ENCODE data around the gene ITFG2.

Gene ITFG2

GRCh38 chr12:2795291-2796186 is 16.9 kb upstream of the ITFG2 start:
- no peak for FAIRE-seq

- no peak for FAIRE-seq
Observed at GRCh38 chr12:2796187-2796666, 16.2 kb upstream of the ITFG2 start.

- no peak for FAIRE-seq
Observed at GRCh38 chr12:2797721-2798418, 14.6 kb upstream of the ITFG2 start.

GRCh38 chr12:2800046-2800570 is 12.4 kb upstream of the ITFG2 start:
- no peak for FAIRE-seq

- FAIRE-seq: no peak
Observed at GRCh38 chr12:2801044-2801783, 11.3 kb upstream of the ITFG2 start.

GRCh38 chr12:2803635-2804392 is 8.7 kb upstream of the ITFG2 start:
- no peak for FAIRE-seq

- no peak for FAIRE-seq
Observed at GRCh38 chr12:2804393-2805142, 7.9 kb upstream of the ITFG2 start.

GRCh38 chr12:2805143-2805520 is 7.3 kb upstream of the ITFG2 start:
- FAIRE-seq: no peak

GRCh38 chr12:2806700-2807099 is 5.8 kb upstream of the ITFG2 start:
- FAIRE-seq: no peak

- FAIRE-seq: no peak
Observed at GRCh38 chr12:2811801-2812200, 667 bp upstream of the ITFG2 start.

- FAIRE-seq: no peak
Observed at GRCh38 chr12:2813214-2814185, 1.0 kb downstream of the ITFG2 start.

GRCh38 chr12:2819810-2820209 is 7.3 kb downstream of the ITFG2 start:
- FAIRE-seq: no peak

- FAIRE-seq: no peak
Observed at GRCh38 chr12:2820432-2820831, 8.0 kb downstream of the ITFG2 start.

- FAIRE-seq: no peak
Observed at GRCh38 chr12:2823483-2823882, 11.0 kb downstream of the ITFG2 start.

GRCh38 chr12:2824541-2824940 is 12.1 kb downstream of the ITFG2 start:
- FAIRE-seq: no peak

GRCh38 chr12:2825132-2825531 is 12.7 kb downstream of the ITFG2 start:
- FAIRE-seq: no peak

GRCh38 chr12:2826036-2826435 is 13.6 kb downstream of the ITFG2 start:
- no peak for FAIRE-seq

- FAIRE-seq: no peak
Observed at GRCh38 chr12:2826721-2827515, 14.4 kb downstream of the ITFG2 start.

- no peak for FAIRE-seq
Observed at GRCh38 chr12:2829275-2829674, 16.8 kb downstream of the ITFG2 start.

Data from endometrium (tissue), 2 donors.